Suprapubic skin (tissue), 4 donors: ENCODE measurements around the gene RAB11A. TPM values are rescaled to one million over a fixed set of nuclear protein-coding genes. Genes with fewer than 3 reads are reported as not detected.

ENCODE experiments used
- DNase-seq, 2 donors: peaks; one replicate each; pipeline ENCODE4 v3.0.0-alpha.2; 2019; ENCODE audit warnings: low spot score in 2 of 2
- H3K27ac ChIP-seq: fragments of 200-600 bp; sonication (generic); one replicate; pipeline ENCODE4 v1.5.1; 2019
- H3K27me3 ChIP-seq: fragments of 200-600 bp; sonication (generic); one replicate; pipeline ENCODE4 v1.5.1; 2019
- H3K36me3 ChIP-seq: fragments of 200-600 bp; sonication (generic); one replicate; pipeline ENCODE4 v1.5.1; 2019
- H3K4me1 ChIP-seq: fragments of 200-600 bp; sonication (generic); one replicate; pipeline ENCODE4 v1.5.1; 2019
- H3K4me3 ChIP-seq: fragments of 200-600 bp; sonication (generic); one replicate; pipeline ENCODE4 v1.5.1; 2019; ENCODE audit warnings: mild to moderate bottlenecking
- H3K9me3 ChIP-seq: fragments of 200-600 bp; sonication (generic); one replicate; pipeline ENCODE4 v1.5.1; 2019
- CTCF ChIP-seq, 2 donors: fragments of 200-600 bp in 1 of 2; fragments of 450-650 bp in 1 of 2; sonication (generic) in 1 of 2; IDR thresholded peaks; one replicate each; pipeline ENCODE4 v1.5.1; 2016 to 2019; ENCODE audit warnings: antibody characterized with exemption in 2 of 2, mild to moderate bottlenecking in 1 of 2, moderate library complexity in 1 of 2
- EP300 ChIP-seq: sonication (generic); formaldehyde crosslinking; IDR thresholded peaks from one replicate; pipeline ENCODE4 v1.6.1; 2017; ENCODE audit warnings: antibody characterized with exemption
- POLR2A ChIP-seq, 2 donors: fragments of 450-650 bp; IDR thresholded peaks; one replicate each; pipeline ENCODE4 v1.6.1; 2017; ENCODE audit warnings: antibody characterized with exemption in 2 of 2, mild to moderate bottlenecking in 2 of 2, moderate library complexity in 2 of 2
- POLR2AphosphoS5 ChIP-seq, 3 donors: sonication (generic); formaldehyde crosslinking; IDR thresholded peaks; one replicate each; pipeline ENCODE4 v1.6.1; 2017; ENCODE audit warnings: antibody characterized with exemption in 3 of 3
- WGBS: methylation state at CpG from one replicate; pipeline ENCODE4 v1.1.5; 2018; 5-methylcytosine and 5-hydroxymethylcytosine counted together
- total RNA-seq, 4 donors: library from RNA; depleted of rRNA; stranded (reverse); fragments of >200 nt; gene quantifications; one replicate each; pipeline ENCODE4 v1.1.0, GENCODE V29; 2016

RAB11A gene
- total RNA-seq, 4 donors from 2014 or later: 150 to 650 (median 425) TPM

GRCh38 chr15:65926459-65926858 is 57.2 kb downstream of the RAB11A start:
- DNase-seq: no peak
- 100% methylated on average over 1 of the region's 1 CpG for WGBS

GRCh38 chr15:65926899-65927298 is 57.6 kb downstream of the RAB11A start:
- H3K36me3 ChIP-seq: no peaks in the 10 kb centered on the region
- H3K4me1 ChIP-seq: no peaks in the 10 kb centered on the region
- no peaks in the 10 kb centered on the region for H3K27me3 ChIP-seq
- WGBS: 95% methylated on average over 1 of the region's 1 CpG
- no peak for DNase-seq
- no peak overlapping the region for H3K27ac ChIP-seq
- no peak for TF ChIP-seq CTCF (IDR thresholded peaks at IDR 0.05)
- no peak for TF ChIP-seq POLR2A (IDR thresholded peaks at IDR 0.05)
- TF ChIP-seq POLR2AphosphoS5 (IDR thresholded peaks at IDR 0.05): no peak
- no peak for TF ChIP-seq EP300
- H3K4me3 ChIP-seq: no peak overlapping the region
- H3K9me3 ChIP-seq: no peaks in the 10 kb centered on the region

More at GRCh38 chr15:65926459-65926858, 57.2 kb downstream of the RAB11A start:
- Histone ChIP-seq H3K4me3 (no peak overlapping the region), H3K4me1 (no peaks in the 10 kb centered on the region), H3K36me3 (no peaks in the 10 kb centered on the region), H3K27me3 (no peaks in the 10 kb centered on the region), H3K9me3 (no peaks in the 10 kb centered on the region), H3K27ac (no peak overlapping the region)
- no peak for TF ChIP-seq POLR2AphosphoS5 (IDR thresholded peaks at IDR 0.05)

- 47% methylated on average over 2 of the region's 2 CpGs for WGBS
- DNase-seq: no peak
- no peaks in the 10 kb centered on the region for H3K27me3 ChIP-seq
- TF ChIP-seq CTCF (IDR thresholded peaks at IDR 0.05) (no peak), EP300 (no peak), POLR2AphosphoS5 (IDR thresholded peaks at IDR 0.05) (no peak), POLR2A (IDR thresholded peaks at IDR 0.05) (no peak)
- H3K36me3 ChIP-seq: no peaks in the 10 kb centered on the region
- H3K4me3 ChIP-seq: no peak overlapping the region
- H3K9me3 ChIP-seq: no peaks in the 10 kb centered on the region
- H3K4me1 ChIP-seq: no peaks in the 10 kb centered on the region
- no peak overlapping the region for H3K27ac ChIP-seq
Measured at GRCh38 chr15:65927545-65927944, 58.3 kb downstream of the RAB11A start.

DNA sequence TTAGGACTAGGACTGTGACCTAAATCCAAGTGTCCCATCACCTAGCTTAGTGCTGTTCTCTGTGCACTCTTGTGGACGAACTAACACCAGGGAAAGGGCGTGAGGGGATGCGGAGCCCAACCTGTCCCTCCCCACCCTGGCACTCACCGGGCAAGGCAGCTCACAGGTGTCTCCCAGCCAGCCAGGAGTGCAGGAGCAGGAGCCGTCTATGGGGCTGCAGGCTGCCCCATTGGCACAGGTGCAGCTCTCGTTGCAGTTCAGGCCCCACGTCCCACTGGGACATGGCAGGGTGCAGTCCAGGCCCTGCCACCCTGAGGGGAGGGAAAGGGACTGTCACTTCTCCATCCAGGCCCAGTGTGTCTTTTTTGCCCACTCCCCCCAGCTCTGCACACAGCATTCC is 60.3 kb downstream of the RAB11A start:
- Histone ChIP-seq H3K36me3 (no peaks in the 10 kb centered on the region), H3K4me3 (no peak overlapping the region), H3K27ac (no peak overlapping the region), H3K4me1 (no peaks in the 10 kb centered on the region), H3K9me3 (no peaks in the 10 kb centered on the region), H3K27me3 (no peaks in the 10 kb centered on the region)
- 58% methylated on average over 7 of the region's 7 CpGs for WGBS
- TF ChIP-seq EP300 (no peak), POLR2AphosphoS5 (IDR thresholded peaks at IDR 0.05) (no peak), POLR2A (IDR thresholded peaks at IDR 0.05) (no peak), CTCF (IDR thresholded peaks at IDR 0.05) (no peak)
- no peak for DNase-seq

DNA sequence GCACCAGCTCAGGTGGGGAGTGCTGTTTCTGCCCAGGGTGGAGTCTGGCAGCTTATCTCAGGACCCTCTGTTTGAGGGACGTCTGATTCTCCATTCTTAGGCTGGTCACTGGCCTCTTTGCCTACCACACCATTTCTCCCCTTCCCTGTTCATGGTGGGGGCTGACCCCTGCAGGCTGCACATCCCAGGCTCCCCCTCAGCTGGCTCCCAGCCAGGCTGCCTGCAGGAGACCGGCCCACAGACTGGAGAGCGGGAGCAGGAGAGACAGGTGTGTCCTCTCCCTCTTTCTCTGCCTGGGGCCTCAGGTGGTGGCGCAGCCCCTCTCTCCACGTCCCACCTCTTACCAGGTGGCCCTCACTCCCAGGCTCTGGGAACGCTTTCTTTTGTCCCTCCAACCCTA is 60.8 kb downstream of the RAB11A start:
- Histone ChIP-seq H3K36me3 (no peaks in the 10 kb centered on the region), H3K4me1 (no peaks in the 10 kb centered on the region), H3K27ac (no peak overlapping the region), H3K9me3 (no peaks in the 10 kb centered on the region), H3K27me3 (no peaks in the 10 kb centered on the region), H3K4me3 (no peak overlapping the region)
- no peak for TF ChIP-seq POLR2A (IDR thresholded peaks at IDR 0.05)
- no peak for TF ChIP-seq EP300
- TF ChIP-seq POLR2AphosphoS5 (IDR thresholded peaks at IDR 0.05): no peak
- TF ChIP-seq CTCF (IDR thresholded peaks at IDR 0.05): no peak
- WGBS: 91% methylated on average over 6 of the region's 6 CpGs
- DNase-seq: no peak

GRCh38 chr15:65931221-65931620 is 61.9 kb downstream of the RAB11A start:
- H3K9me3 ChIP-seq: no peaks in the 10 kb centered on the region
- no peak overlapping the region for H3K27ac ChIP-seq
- no peak overlapping the region for H3K4me3 ChIP-seq
- H3K27me3 ChIP-seq: no peaks in the 10 kb centered on the region
- H3K36me3 ChIP-seq: no peaks in the 10 kb centered on the region
- WGBS: 87% methylated on average over 4 of the region's 4 CpGs
- no peak for DNase-seq
- TF ChIP-seq EP300 (no peak), CTCF (IDR thresholded peaks at IDR 0.05) (no peak), POLR2AphosphoS5 (IDR thresholded peaks at IDR 0.05) (no peak)
- no peaks in the 10 kb centered on the region for H3K4me1 ChIP-seq
